A549 treated with AZD9567 at 1 μM for 4 hours (cell line): ENCODE data around the gene EIF4G1. TPM values are rescaled to one million over a fixed set of nuclear protein-coding genes. Genes with fewer than 3 reads are reported as not detected.

Source experiments
- total RNA-seq: library from RNA; stranded (reverse); fragments of 200-300 nt; extraction: Qiagen RNA extraction; gene quantifications from 5 replicates; pipeline ENCODE4 v1.2.3, GENCODE V29; 2022; ENCODE audit not compliant: insufficient read depth

The EIF4G1 gene, protein sequence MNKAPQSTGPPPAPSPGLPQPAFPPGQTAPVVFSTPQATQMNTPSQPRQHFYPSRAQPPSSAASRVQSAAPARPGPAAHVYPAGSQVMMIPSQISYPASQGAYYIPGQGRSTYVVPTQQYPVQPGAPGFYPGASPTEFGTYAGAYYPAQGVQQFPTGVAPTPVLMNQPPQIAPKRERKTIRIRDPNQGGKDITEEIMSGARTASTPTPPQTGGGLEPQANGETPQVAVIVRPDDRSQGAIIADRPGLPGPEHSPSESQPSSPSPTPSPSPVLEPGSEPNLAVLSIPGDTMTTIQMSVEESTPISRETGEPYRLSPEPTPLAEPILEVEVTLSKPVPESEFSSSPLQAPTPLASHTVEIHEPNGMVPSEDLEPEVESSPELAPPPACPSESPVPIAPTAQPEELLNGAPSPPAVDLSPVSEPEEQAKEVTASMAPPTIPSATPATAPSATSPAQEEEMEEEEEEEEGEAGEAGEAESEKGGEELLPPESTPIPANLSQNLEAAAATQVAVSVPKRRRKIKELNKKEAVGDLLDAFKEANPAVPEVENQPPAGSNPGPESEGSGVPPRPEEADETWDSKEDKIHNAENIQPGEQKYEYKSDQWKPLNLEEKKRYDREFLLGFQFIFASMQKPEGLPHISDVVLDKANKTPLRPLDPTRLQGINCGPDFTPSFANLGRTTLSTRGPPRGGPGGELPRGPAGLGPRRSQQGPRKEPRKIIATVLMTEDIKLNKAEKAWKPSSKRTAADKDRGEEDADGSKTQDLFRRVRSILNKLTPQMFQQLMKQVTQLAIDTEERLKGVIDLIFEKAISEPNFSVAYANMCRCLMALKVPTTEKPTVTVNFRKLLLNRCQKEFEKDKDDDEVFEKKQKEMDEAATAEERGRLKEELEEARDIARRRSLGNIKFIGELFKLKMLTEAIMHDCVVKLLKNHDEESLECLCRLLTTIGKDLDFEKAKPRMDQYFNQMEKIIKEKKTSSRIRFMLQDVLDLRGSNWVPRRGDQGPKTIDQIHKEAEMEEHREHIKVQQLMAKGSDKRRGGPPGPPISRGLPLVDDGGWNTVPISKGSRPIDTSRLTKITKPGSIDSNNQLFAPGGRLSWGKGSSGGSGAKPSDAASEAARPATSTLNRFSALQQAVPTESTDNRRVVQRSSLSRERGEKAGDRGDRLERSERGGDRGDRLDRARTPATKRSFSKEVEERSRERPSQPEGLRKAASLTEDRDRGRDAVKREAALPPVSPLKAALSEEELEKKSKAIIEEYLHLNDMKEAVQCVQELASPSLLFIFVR (N-terminal part only)
- total RNA-seq = 234 to 275 TPM (median 244 TPM) in 5 replicates

DNA sequence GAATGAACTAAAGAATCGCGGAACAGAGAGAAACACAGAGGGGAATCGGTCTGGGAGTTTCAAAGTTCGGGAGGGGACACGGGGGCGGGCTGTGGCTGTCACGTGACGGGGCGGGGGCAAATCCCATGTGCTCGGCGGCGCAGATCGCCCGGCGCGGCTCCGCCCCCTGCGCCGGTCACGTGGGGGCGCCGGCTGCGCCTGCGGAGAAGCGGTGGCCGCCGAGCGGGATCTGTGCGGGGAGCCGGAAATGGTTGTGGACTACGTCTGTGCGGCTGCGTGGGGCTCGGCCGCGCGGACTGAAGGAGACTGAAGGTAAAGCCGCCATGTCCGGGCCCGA lies at the start of gene EIF4G1:
Gene EIF4G1 (plus strand): TSS at position 244 of the 337 bp plus-strand sequence. CDS start 1,191 bp downstream, outside the sequence.

DNA sequence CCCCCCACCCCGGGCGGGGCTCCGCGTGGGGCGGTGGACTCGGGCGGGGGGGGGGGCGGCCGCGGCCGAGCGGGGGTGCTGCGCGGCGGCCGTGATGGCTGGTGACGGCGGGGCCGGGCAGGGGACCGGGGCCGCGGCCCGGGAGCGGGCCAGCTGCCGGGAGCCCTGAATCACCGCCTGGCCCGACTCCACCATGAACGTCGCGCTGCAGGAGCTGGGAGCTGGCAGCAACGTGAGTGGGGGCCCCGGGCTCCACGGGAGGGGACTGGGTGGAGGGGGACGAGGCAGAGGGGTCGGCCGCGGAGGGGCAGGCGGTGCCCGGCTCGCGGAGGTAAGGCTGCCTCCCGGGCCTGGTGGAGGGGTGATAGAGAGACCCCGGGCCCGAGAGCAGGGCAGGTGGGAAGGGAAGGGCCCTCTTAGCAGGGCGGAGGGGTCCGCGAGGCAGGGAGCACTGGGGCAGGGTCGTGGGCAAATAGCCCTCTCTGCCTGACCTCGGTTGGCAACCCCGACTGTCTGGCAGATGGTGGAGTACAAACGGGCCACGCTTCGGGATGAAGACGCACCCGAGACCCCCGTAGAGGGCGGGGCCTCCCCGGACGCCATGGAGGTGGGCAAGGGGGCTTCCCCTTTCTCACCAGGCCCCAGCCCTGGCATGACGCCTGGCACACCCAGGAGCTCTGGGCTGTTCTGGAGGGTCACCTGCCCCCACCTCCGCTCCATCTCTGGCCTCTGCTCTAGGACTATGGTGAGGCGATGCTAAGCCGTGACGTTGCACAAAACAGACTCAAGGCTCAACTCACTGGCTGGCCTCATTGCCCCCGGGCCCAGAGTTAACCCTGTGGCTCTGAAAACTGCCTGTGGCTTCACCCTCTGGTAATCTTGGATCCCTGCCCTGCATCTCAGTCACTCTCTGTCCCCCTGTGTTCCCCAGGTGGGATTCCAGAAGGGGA lies 38.2 kb upstream of the EIF4G1 start, which contains the start of gene ECE2:
Gene ECE2 (plus strand): TSS at position 62 of the 950 bp plus-strand sequence. CDS start 132 bp downstream, at position 194.

GRCh38 chr3:184298759-184299487 lies 15.5 kb upstream of the EIF4G1 start, which contains the start of gene PSMD2:
Gene PSMD2, plus strand, starts transcription at chr3:184299241. Its CDS starts 26 bp downstream, at chr3:184299267.

DNA sequence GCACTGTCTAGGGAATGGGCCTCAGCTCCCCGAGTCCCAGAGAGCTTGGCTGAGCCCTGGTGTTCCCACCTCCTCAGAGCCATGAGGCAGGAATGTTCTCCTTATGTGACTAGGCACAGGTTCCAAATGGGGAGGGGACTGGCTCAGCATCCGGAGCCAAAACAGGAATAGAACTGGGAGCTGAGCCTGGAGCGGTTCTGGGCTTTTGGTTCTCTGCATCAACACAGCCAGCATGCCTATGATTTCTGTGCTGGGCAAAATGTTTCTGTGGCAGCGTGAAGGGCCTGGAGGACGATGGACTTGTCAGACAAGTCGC lies 23.0 kb downstream of the EIF4G1 start, which contains the start of gene FAM131A:
Gene FAM131A (plus strand): TSS at position 202 of the 316 bp plus-strand sequence. CDS start 31 bp downstream, at position 233.

DNA sequence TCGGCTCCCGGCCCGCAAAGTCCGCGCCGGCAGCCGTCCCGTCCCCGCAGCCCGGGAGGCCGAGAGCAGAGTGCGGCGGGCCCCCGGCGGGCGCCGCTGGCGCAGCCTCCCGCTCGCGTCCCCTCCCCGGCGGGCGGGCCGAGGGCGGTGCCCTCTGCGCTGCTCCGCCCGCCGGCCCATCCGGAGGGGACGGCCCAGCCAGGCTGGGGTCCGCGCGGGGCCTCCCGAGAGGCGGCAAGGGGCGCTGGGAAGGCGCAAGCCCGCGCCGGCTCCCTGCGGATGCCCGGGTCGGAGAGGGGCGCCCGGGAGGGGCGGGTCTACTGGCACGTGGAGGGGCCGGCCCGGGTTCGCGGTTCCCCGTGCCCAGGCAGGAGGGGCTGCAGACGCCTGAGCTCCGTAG lies 47.1 kb downstream of the EIF4G1 start, which contains the start of the genes CLCN2 and POLR2H:
Gene CLCN2 (minus strand): TSS at position 74 of the 400 bp plus-strand sequence. CDS start 126 bp downstream, outside the sequence.
Gene POLR2H (plus strand): TSS at position 179 of the 400 bp plus-strand sequence. CDS start 1,783 bp downstream, outside the sequence.

DNA sequence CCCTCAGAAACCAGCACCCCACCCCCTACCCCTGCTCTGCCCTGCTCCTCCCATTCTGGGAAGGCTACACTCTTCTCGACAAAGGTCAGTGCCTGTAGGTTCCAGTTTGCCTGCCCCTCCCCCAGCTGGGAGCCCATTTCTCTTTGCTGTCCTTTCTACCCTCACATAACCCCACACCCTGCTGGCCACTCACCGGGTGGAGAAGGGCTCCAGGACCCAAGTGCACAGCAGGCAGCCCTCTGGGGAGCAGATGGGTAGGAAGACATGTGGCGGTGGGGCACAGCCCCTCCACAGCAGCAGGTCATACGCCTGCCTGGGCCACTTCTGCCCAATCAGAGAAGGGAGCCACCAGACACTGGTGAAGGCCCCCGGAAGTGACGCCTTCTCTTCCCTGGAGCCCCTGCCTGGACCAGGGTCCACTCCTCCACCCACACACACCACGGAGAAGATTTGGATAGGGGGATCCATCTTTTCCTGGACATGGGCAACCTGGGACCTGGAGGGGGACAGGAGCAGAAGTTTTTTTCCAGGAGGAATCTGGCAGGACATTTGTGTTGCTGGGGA lies 63.6 kb downstream of the EIF4G1 start, which contains the start of gene THPO:
Gene THPO (minus strand): TSS at position 326 of the 564 bp plus-strand sequence. CDS start 1,948 bp downstream, outside the sequence.

GRCh38 chr3:184379358-184380184 lies 65.2 kb downstream of the EIF4G1 start, which contains the start of gene CHRD:
Gene CHRD, plus strand, starts transcription at chr3:184380054. Its CDS starts 265 bp downstream, at chr3:184380319.

Other genes with a start within 250 kb of the EIF4G1 start
- gene HTR3E, start 217.5 kb upstream of the EIF4G1 start, total RNA-seq = not detected in 5 replicates
- 20.0 to 30.1 TPM (median 29.4 TPM) in 5 replicates for gene EIF2B5, start 179.2 kb upstream of the EIF4G1 start, total RNA-seq
- 19.5 to 27.8 TPM (median 26.1 TPM) in 5 replicates for gene DVL3, start 159.2 kb upstream of the EIF4G1 start, total RNA-seq
- 297 to 322 TPM (median 311 TPM) in 5 replicates for gene AP2M1, start 139.8 kb upstream of the EIF4G1 start, total RNA-seq
- 29.6 to 39.2 TPM (median 36.9 TPM) in 5 replicates for gene ABCF3, start 128.4 kb upstream of the EIF4G1 start, total RNA-seq
- gene VWA5B2, start 85.0 kb upstream of the EIF4G1 start, total RNA-seq = 0.31 to 0.63 TPM (median 0.49 TPM) in 4 of 5 replicates, not detected in the other
- gene ALG3, start 65.6 kb upstream of the EIF4G1 start, total RNA-seq = 54.6 to 81.9 TPM (median 70.6 TPM) in 5 replicates
- 11.9 to 14.1 TPM (median 13.0 TPM) in 5 replicates for gene EEF1AKMT4, start 64.9 kb upstream of the EIF4G1 start, total RNA-seq
- gene CAMK2N2, start 53.1 kb upstream of the EIF4G1 start, total RNA-seq = 1.3 to 1.7 TPM (median 1.4 TPM) in 4 of 5 replicates, not detected in the other
- not detected in 5 replicates for gene ECE2, start 38.6 kb upstream of the EIF4G1 start, total RNA-seq
- 299 to 355 TPM (median 301 TPM) in 5 replicates for gene PSMD2, start 15.4 kb upstream of the EIF4G1 start, total RNA-seq
- 11.0 to 12.3 TPM (median 11.8 TPM) in 5 replicates for gene FAM131A, start 23.0 kb downstream of the EIF4G1 start, total RNA-seq
- gene CLCN2, start 47.0 kb downstream of the EIF4G1 start, total RNA-seq = 2.6 to 7.0 TPM (median 6.4 TPM) in 5 replicates
- 75.8 to 84.8 TPM (median 81.8 TPM) in 5 replicates for gene POLR2H, start 47.1 kb downstream of the EIF4G1 start, total RNA-seq
- gene THPO, start 63.6 kb downstream of the EIF4G1 start, total RNA-seq = 0.06 TPM in 1 of 5 replicates, not detected in the others
- gene CHRD, start 65.4 kb downstream of the EIF4G1 start, total RNA-seq = 0.15 to 0.35 TPM (median 0.25 TPM) in 4 of 5 replicates, not detected in the other
- 0.28 to 0.80 TPM (median 0.58 TPM) in 5 replicates for gene EPHB3, start 247.2 kb downstream of the EIF4G1 start, total RNA-seq